Esophagus squamous epithelium (tissue), 5 donors: Measurements from ENCODE around the gene ARHGAP8. TPM values are rescaled to one million over a fixed set of nuclear protein-coding genes. Genes with fewer than 3 reads are reported as not detected.

Experiments
- DNase-seq: peaks from one replicate; lab custom pipeline; 2025; lab: John Stamatoyannopoulos, UW
- H3K27ac ChIP-seq, 4 donors: fragments of 200-600 bp; sonication (generic); one replicate each; pipeline ENCODE4 v1.5.1; 2016 to 2019; ENCODE audit warnings: mild to moderate bottlenecking in 1 of 4
- H3K27me3 ChIP-seq, 4 donors: fragments of 200-600 bp; sonication (generic); 1 replicate in 3 of 4; 2 replicates in 1 of 4; pipeline versions ENCODE4 v1.5.1 to v1.6.0; 2017 to 2021; ENCODE audit warnings: antibody characterized with exemption in 1 of 4
- H3K36me3 ChIP-seq, 3 donors: fragments of 200-600 bp; sonication (generic); one replicate each; pipeline ENCODE4 v1.5.1; 2016 to 2019
- H3K4me1 ChIP-seq, 3 donors: fragments of 200-600 bp; sonication (generic); one replicate each; pipeline ENCODE4 v1.5.1; 2017 to 2019
- H3K4me3 ChIP-seq, 4 donors: fragments of 200-600 bp; sonication (generic); 1 replicate in 3 of 4; 2 replicates in 1 of 4; pipeline ENCODE4 v1.5.1; 2016 to 2019; ENCODE audit warnings: mild to moderate bottlenecking in 2 of 4, moderate library complexity in 1 of 4
- H3K9me3 ChIP-seq, 3 donors: fragments of 200-600 bp; sonication (generic); one replicate each; pipeline ENCODE4 v1.5.1; 2016 to 2019
- CTCF ChIP-seq, 6 experiments: fragments of 450-650 bp in 4 of 6; fragments of 200-600 bp in 2 of 6; sonication (generic) in 2 of 6; IDR thresholded peaks; one replicate each; pipeline ENCODE4 v1.5.1; 2016 to 2019; ENCODE audit warnings: antibody characterized with exemption in 6 of 6, mild to moderate bottlenecking in 4 of 6, moderate library complexity in 4 of 6
- POLR2A ChIP-seq, 4 donors: fragments of 450-650 bp; IDR thresholded peaks; one replicate each; pipeline ENCODE4 v1.6.1; 2017; ENCODE audit warnings: antibody characterized with exemption in 4 of 4, mild to moderate bottlenecking in 4 of 4, moderate library complexity in 3 of 4
- WGBS, 2 donors: methylation state at CpG; one replicate each; pipeline ENCODE4 v1.1.5; 2018; 5-methylcytosine and 5-hydroxymethylcytosine counted together
- intact Hi-C: fragments of 100-400 bp; cut with DNase I; formaldehyde crosslinking; loops from one replicate; pipeline ENCODE4 v1.15.0; 2022
- total RNA-seq, 4 donors: library from RNA; depleted of rRNA; stranded (reverse); fragments of >200 nt; gene quantifications; one replicate each; pipeline ENCODE4 v1.1.0, GENCODE V29; 2016
- donor health status: DM: yes; HTN: yes; CAD: no.

Gene ARHGAP8
- total RNA-seq, 4 donors from 2014 or later: 3.6 to 15.0 (median 11.5) TPM

GRCh38 chr22:44906999-44907644 lies 154.7 kb downstream of the ARHGAP8 start:
- intact Hi-C loops: no loop called here
- peaks cover 0 to 8% (median under 1%) of the 10 kb centered on the region in 3 donors for H3K9me3 ChIP-seq
- TF ChIP-seq CTCF (IDR thresholded peaks at IDR 0.05) (no peak), POLR2A (IDR thresholded peaks at IDR 0.05) (no peak)
- no peaks in the 10 kb centered on the region for H3K4me1 ChIP-seq
- no peak overlapping the region for H3K27ac ChIP-seq
- H3K27me3 ChIP-seq: peaks cover 0 to 13% (median 0%) of the 10 kb centered on the region in 4 donors
- no peaks in the 10 kb centered on the region for H3K36me3 ChIP-seq
- no peak for DNase-seq
- 83 to 91% methylated on average over 11 to 13 of the region's 18 CpGs for WGBS, 2 donors
- no peak overlapping the region for H3K4me3 ChIP-seq

GRCh38 chr22:44907765-44908737 lies 155.7 kb downstream of the ARHGAP8 start:
- WGBS, 2 donors: 75 to 79% methylated on average over 11 to 16 of the region's 21 CpGs
- intact Hi-C loops: no loop called here
- Histone ChIP-seq H3K27ac (no peak overlapping the region), H3K9me3 (no peaks in the 10 kb centered on the region), H3K27me3 (peaks cover 0 to 13% (median 0%) of the 10 kb centered on the region in 4 donors), H3K4me3 (no peak overlapping the region), H3K36me3 (no peaks in the 10 kb centered on the region), H3K4me1 (no peaks in the 10 kb centered on the region)
- TF ChIP-seq POLR2A (IDR thresholded peaks at IDR 0.05) (no peak), CTCF (IDR thresholded peaks at IDR 0.05) (no peak)
- DNase-seq: no peak

GRCh38 chr22:44909241-44909640 lies 156.9 kb downstream of the ARHGAP8 start:
- Histone ChIP-seq H3K4me3 (no peak overlapping the region), H3K9me3 (no peaks in the 10 kb centered on the region), H3K4me1 (no peaks in the 10 kb centered on the region), H3K27ac (no peak overlapping the region), H3K27me3 (peaks cover 0 to 13% (median 0%) of the 10 kb centered on the region in 4 donors), H3K36me3 (no peaks in the 10 kb centered on the region)
- TF ChIP-seq CTCF (IDR thresholded peaks at IDR 0.05): no peak
- TF ChIP-seq POLR2A (IDR thresholded peaks at IDR 0.05): no peak
- 75 to 89% methylated on average over 6 of the region's 6 CpGs for WGBS, 2 donors
- intact Hi-C loops: no loop called here
- DNase-seq: no peak

Other genes starting within 250 kb of the ARHGAP8 start
- gene PRR5, start 50.4 kb upstream of the ARHGAP8 start, total RNA-seq: 10 to 100 TPM; 20.8 to 33.0 (median 23.4) TPM